Lower lobe of right lung (tissue), 2 donors: ENCODE measurements around the gene LIPG. TPM values are rescaled to one million over a fixed set of nuclear protein-coding genes. Genes with fewer than 3 reads are reported as not detected.
A peak's percentile ranks its signal among the peaks of the same experiment; 100 is the strongest.
"Not testable (repeated sequence)": the region's sequence is repeated elsewhere in the genome, so short reads cannot be mapped to it uniquely, and the experiment has no call there.

ENCODE experiments used
- ATAC-seq, 2 donors: fragments of 200-7000 bp; cut with Tn5 transposase; one replicate each; pipeline ENCODE4 v1.9.1; 2020 to 2022; ENCODE audit warnings: mild to moderate bottlenecking in 2 of 2, moderate library complexity in 2 of 2
- DNase-seq: peaks from one replicate; pipeline ENCODE4 v3.0.0-alpha.2; 2020
- H3K27ac ChIP-seq: fragments of 200-600 bp; one replicate; pipeline ENCODE4 v1.8.0; 2022
- H3K27me3 ChIP-seq: fragments of 200-600 bp; one replicate; pipeline ENCODE4 v1.8.0; 2022; ENCODE audit warnings: low read depth
- H3K36me3 ChIP-seq: fragments of 200-600 bp; one replicate; pipeline ENCODE4 v1.8.0; 2022; ENCODE audit warnings: mild to moderate bottlenecking
- H3K4me1 ChIP-seq: fragments of 200-600 bp; one replicate; pipeline ENCODE4 v1.8.0; 2022
- H3K4me3 ChIP-seq: fragments of 200-600 bp; one replicate; pipeline ENCODE4 v1.8.0; 2022; ENCODE audit warnings: mild to moderate bottlenecking
- H3K9me3 ChIP-seq: fragments of 200-600 bp; one replicate; pipeline ENCODE4 v1.8.0; 2022
- CTCF ChIP-seq: fragments of 200-600 bp; IDR thresholded peaks from one replicate; pipeline ENCODE4 v1.8.0; 2022; ENCODE audit warnings: antibody characterized with exemption, mild to moderate bottlenecking
- intact Hi-C: fragments of 100-400 bp; cut with DNase I; formaldehyde crosslinking; loops from one replicate; pipeline ENCODE4 v1.11.0; 2022
- long read RNA-seq: library from polyadenylated mRNA; unstranded; transcript quantifications from one replicate; pipeline ENCODE4 v2.0.0, GENCODE V29; 2021
- total RNA-seq: library from RNA; stranded (reverse); fragmentation: NEBNext Ultra II Directional; extraction: Animal tissue kit (Norgen Biotek cat#: 25700); gene quantifications from one replicate; pipeline ENCODE4 v1.2.1, GENCODE V29; 2021
- donor health status: DM: no; HTN: yes; CAD: no; lungs with severe emphysema.

Gene LIPG
- total RNA-seq = 3.7 TPM
- long read RNA-seq, full-length matches to known transcripts = 1 of 2 reads
- long read RNA-seq, partial matches to known transcripts = 1 of 2 reads
- long read RNA-seq, other reads (novel, unspliced or antisense) = 0 of 2 reads

DNA sequence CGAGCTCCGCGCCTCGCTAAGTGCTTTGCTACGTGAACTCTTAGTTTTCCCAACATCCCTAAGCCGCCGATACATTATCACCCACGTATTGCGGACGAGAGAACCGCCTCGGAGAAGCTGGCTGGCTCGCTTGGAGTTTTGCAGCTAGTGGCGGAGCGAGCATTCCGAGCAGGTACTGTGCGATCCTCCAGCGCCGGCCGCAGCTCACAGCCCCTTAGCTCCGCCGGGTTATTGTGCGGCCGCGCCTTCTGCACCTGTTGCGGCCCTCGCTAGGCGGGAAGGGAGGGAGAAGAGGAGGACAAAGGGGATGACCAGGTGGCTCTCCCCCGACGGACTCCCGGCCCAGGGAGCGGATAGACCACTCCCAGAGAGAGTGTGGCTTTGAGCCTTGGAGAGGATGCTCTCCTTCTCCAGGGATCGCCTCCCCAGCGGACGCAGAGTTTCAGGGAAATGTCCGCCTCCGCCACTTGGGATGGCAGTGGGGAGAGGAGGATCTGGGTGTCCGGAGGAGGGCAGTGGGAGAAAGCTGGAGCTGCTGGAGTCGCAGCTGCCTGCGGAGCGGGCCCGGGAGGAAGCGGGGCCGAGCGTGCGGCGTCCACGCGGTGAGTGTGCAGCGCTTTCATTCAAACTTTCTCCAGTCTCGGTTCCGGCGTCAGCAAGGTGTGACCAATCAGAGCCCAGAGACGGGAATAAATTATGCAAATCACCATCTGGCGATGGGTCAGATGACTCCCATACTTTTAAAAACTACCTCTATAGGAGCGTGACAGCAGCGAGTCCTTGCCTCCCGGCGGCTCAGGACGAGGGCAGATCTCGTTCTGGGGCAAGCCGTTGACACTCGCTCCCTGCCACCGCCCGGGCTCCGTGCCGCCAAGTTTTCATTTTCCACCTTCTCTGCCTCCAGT, at the start of gene LIPG:
Gene LIPG, plus strand, starts transcription at position 769 of the 905 bp plus-strand sequence. CDS start 252 bp downstream, outside the sequence.
- intact Hi-C loops = no loop called here
- TF ChIP-seq CTCF = no peak
- no peaks in the 10 kb centered on the region for H3K36me3 ChIP-seq
- ATAC-seq (peak; percentile 86 to 88), DNase-seq (peak; percentile 58)
- peaks cover 42% of the 10 kb centered on the region for H3K27me3 ChIP-seq
- H3K4me1 ChIP-seq = peaks cover 29% of the 10 kb centered on the region
- no peak within 1 kb of the TSS for H3K27ac ChIP-seq
- peak within 1 kb of the TSS; percentile 49 for H3K4me3 ChIP-seq
- no peaks in the 10 kb centered on the region for H3K9me3 ChIP-seq

DNA sequence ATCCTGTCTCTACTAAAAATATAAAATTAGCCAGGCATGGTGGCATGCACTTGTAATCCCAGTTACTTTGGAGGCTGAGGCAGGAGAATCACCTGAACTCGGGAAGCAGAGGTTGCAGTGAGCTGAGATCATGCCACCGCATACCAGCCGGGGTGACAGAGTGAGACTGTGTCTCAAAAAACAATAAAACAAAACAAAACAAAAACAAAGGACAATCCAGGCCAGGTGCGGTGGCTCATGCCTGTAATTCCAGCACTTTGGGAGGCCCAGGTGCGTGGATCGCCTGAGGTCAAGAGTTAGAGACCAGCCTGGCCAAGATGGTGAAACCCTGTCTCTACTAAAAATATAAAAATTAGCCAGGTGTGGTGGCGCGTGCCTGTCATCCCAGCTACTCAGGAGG, 49.0 kb upstream of the LIPG start:
- H3K4me3 ChIP-seq, H3K4me1 ChIP-seq, H3K36me3 ChIP-seq, H3K27me3 ChIP-seq, intact Hi-C loops, DNase-seq, H3K9me3 ChIP-seq, H3K27ac ChIP-seq, ATAC-seq: not testable (repeated sequence)

GRCh38 chr18:49514577-49514976, 47.3 kb upstream of the LIPG start:
- no peak for ATAC-seq
- Histone ChIP-seq H3K27me3 (no peaks in the 10 kb centered on the region), H3K9me3 (no peaks in the 10 kb centered on the region), H3K4me3 (no peak overlapping the region), H3K36me3 (no peaks in the 10 kb centered on the region), H3K4me1 (no peaks in the 10 kb centered on the region), H3K27ac (no peak overlapping the region)
- intact Hi-C loops = no loop called here
- TF ChIP-seq CTCF = no peak
- no peak for DNase-seq

GRCh38 chr18:49515003-49515402, 46.9 kb upstream of the LIPG start:
- DNase-seq, ATAC-seq, H3K9me3 ChIP-seq, intact Hi-C loops, H3K27ac ChIP-seq, H3K27me3 ChIP-seq, H3K4me1 ChIP-seq, H3K36me3 ChIP-seq, H3K4me3 ChIP-seq: not testable (repeated sequence)

GRCh38 chr18:49515516-49515915, 46.3 kb upstream of the LIPG start:
- no peak for TF ChIP-seq CTCF
- Histone ChIP-seq H3K36me3 (no peaks in the 10 kb centered on the region), H3K27me3 (no peaks in the 10 kb centered on the region), H3K27ac (no peak overlapping the region), H3K4me3 (no peak overlapping the region), H3K4me1 (no peaks in the 10 kb centered on the region), H3K9me3 (no peaks in the 10 kb centered on the region)
- no peak for DNase-seq
- no peak for ATAC-seq
- intact Hi-C loops = no loop called here

DNA sequence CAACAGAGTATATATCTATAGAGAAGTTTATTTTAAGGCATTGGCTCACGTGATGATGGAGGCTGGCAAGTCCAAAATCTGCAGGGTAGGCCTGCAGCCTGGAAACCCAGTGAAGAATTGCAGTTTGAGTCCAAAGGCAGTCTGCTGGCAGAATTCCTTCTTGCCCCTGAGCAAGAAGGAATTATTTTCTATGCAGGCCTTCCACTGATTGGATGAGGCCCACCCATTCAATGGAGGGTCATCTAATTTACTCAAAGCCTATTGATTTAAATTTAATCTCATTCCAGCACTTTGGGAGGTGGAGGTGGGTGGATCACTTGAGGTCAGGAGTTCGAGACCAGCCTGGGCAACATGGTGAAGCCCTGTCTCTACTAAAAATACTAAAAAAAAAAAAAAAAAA, 44.4 kb upstream of the LIPG start:
- H3K36me3 ChIP-seq = no peaks in the 10 kb centered on the region
- H3K27me3 ChIP-seq = no peaks in the 10 kb centered on the region
- no peak overlapping the region for H3K27ac ChIP-seq
- H3K4me3 ChIP-seq = no peak overlapping the region
- no peak for ATAC-seq
- no peaks in the 10 kb centered on the region for H3K4me1 ChIP-seq
- no peaks in the 10 kb centered on the region for H3K9me3 ChIP-seq
- TF ChIP-seq CTCF = no peak
- intact Hi-C loops = no loop called here
- DNase-seq = no peak
